ENCODE measurements around the gene USHBP1.

The USHBP1 gene

DNA sequence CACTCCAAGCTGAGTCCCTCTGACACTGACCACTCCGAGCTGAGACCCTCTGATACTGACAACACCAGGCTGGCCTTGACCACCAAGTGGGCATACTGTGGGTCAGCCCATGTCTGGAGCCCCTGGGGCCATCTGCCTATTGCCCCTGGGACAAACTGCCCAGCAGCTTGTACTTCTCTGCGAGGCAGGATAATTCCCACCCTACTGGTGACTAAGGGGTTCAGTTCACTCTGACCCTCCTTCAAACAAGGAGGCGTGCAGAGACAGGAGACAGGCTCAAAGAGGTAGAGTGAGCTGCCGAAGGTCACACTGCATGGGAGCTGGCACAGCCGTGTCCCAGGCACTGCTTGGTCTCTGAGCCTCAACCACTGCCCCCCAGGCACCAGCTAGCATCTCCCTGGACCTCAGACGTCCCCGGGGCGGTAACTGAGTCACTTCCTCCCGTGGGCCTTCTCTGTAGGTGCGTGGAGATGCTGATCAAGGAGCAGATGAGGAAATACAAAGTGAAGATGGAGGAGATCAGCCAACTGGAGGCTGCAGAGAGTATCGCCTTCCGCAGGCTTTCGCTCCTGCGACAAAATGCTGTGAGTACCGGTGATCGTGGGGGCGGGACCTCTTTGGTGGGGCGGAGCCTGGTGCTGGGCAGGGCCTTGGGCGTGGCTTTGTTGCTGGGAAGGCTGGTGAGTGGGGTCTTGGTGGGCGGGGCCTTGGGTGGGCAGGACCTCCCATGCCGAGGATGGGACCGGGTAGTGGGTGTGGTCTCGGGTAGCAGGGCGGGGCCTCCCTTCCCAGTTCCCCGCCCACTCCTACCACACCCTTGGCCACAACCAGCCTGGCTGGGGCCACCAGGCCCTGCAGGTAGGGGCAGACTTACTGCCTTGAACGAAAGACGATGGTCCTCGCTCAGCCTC lies 55.2 kb downstream of the USHBP1 start:
- DNase-seq = peak; percentile 25

DNA sequence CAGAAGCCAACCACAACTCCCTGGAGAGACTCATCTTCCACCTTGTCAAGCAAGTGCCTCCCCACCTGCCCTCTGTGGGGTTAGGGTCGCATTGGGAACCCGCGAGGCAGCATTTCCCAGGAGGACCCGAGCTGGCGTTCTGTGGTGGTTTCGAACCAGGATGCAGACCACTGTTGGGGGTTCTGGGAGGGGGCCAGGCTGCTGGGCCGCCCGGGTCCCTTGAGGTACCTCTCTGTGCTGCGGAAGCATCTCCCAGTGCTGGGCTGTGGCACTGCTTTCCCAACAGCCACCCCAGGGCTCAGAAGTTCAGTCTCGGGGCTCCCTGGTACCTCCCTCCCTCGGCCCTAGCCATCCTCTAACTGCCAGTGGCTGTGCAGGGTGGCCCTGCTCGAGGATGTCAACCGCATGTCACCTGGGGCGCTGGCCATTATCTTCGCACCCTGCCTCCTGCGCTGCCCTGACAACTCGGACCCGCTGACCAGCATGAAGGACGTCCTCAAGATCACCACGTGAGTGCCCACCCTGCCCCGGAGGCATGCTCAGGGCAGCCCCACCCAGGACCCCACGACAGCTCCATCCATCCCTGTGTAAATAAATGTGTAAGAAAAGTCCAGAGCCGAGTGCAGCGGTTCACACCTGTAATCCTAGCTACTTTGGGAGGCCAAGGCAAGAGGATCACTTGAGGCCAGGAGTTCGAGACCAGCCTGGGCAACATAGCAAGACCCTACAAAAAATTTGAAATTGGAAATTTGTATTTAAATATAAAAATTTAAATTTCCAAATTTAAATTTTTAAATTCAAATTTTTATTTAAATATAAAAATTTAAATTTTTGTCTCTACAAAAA lies 57.6 kb downstream of the USHBP1 start:
- DNase-seq = no peak

DNA sequence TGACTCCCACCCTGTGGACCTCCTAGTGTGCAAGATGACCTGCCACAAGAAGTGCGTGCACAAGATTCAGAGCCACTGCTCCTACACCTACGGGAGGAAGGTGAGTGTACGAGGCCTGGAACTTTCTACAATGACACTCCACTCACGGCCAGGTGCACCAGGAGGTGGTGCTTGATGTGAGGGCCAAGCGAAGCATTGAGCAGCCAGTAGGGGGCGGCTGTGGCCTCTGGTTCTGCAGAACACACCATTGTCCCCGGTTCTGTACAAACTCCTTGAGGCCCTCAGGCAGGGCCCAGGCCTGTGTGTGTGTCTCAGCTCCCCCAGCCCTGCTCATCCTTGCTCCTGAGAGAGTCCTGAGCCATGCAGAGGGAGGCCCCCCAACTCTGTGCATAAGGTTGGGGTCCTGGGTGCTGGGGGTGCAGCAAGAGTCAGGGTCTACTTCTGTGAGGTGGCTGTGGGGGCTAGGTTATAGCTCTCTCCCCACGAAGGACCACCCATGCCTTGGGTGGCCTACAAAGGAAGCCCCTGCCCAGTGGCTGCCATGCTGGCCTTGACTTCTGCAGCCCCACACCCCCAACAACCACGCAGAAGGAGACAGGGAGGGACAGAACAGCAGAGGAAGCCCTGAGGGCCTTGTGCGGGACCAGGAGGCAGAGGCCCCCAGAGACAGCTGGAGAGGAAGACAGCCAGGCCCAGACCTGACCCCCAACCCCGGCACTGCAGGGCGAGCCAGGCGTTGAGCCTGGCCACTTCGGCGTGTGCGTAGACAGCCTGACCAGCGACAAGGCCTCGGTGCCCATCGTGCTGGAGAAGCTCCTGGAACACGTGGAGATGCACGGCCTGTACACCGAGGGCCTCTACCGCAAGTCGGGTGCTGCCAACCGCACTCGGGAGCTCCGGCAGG lies 59.1 kb downstream of the USHBP1 start:
- peak; percentile 78 for DNase-seq

DNA sequence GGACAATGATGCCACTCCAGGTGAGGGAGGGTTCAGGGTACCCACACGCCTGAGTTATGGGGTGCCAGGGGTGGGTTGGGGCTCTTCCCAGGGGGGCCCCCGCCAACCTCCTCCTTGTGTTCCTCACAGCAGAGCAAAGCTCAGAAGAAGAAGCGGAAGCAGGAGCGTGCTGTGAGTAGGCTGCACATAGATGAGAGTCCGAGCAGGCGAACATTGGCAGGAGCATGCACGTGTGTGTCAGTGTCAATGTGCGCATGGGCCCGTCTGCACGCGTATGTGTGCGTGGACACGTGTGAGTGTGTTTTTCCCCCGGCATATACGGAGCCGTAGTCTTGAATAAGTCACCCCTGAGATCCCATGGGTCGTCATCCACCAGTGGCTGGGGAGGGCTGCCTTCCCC lies 61.8 kb downstream of the USHBP1 start:
- DNase-seq = no peak

- no peak for DNase-seq
Measured at GRCh38 chr19:17202249-17202648, 62.3 kb downstream of the USHBP1 start.

- DNase-seq = no peak
Measured at GRCh38 chr19:17200408-17201079, 64.0 kb downstream of the USHBP1 start.

Measured in CD4-positive, alpha-beta T cell treated with Interleukin-17A for 4 hours (primary cell).